Measurements from ENCODE around the gene ARHGAP22.

Gene ARHGAP22

DNA sequence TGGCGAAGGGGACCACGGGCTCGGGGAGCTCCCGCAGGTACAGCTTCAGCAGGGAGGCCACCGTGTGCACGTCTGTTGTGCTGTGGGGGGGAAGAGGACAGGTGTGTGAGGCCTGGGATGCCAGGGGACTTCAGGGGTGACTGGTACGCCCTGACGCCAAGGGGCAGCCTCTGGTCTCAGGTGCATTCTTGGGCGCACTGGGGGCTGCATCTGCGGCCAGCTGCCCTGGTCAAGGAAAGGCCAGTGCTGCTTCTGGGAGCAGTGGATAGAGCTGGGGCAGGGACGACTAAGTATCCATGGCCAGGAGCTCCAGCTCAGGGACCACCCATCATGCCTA, 149.8 kb downstream of the ARHGAP22 start:
- TF ChIP-seq GATA3 (IDR thresholded peaks at IDR 0.05; ENCODE audit: low read depth, low read length) (no peak), GATA2 (IDR thresholded peaks at IDR 0.05; ENCODE audit: low read depth, low read length) (no peak)

GRCh38 chr10:48454302-48455054, 150.4 kb downstream of the ARHGAP22 start:
- TF ChIP-seq GATA2 (IDR thresholded peaks at IDR 0.05; ENCODE audit: low read depth, low read length) (no peak), GATA3 (IDR thresholded peaks at IDR 0.05; ENCODE audit: low read depth, low read length) (no peak)

DNA sequence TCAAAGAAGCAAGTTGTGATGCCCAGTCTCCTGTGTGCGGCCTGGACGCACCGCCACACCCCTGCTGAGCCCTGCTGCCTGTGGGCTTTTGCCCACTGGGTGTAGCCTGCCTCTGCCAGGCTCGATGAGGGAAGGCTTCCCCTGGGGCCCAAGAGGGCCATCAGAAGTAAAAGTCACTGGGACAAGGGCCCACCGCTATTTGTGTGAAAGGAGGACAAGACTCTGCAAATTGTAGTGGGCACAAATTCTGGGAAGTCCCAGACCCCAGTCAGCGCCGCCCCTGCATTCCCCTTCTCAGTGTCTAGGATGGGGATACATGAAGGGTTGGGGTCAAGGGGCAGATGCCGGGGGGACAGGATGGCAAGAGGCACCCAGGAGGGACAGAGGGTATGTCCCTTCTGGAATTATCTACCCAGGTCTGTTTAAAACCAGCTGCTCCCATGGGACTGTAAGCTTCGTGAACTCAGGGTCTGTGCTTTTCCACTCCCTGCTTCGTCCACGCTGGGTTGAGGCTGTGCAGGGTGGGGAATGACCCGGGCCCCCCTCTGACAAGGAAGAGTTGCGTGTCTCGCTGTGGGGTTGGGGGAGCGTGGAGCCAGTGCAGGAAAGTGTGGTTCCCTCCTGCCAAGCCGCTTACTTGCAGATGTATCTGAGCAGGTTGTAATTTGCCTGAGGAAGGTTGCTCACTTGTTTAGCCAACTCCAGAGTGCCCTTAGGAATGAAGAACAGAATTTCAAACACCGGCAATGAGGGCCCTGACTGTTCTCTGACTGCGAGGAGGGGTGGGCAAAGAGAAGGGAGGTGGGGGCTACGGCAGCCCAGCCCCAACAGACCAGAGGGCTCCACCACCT, 151.2 kb downstream of the ARHGAP22 start:
- TF ChIP-seq GATA3 (IDR thresholded peaks at IDR 0.05; ENCODE audit: low read depth, low read length), result no peak
- no peak for TF ChIP-seq GATA2 (IDR thresholded peaks at IDR 0.05; ENCODE audit: low read depth, low read length)

- TF ChIP-seq GATA3 (IDR thresholded peaks at IDR 0.05; ENCODE audit: low read depth, low read length) (no peak), GATA2 (IDR thresholded peaks at IDR 0.05; ENCODE audit: low read depth, low read length) (no peak)
Measured at GRCh38 chr10:48452879-48453412, 151.9 kb downstream of the ARHGAP22 start.

DNA sequence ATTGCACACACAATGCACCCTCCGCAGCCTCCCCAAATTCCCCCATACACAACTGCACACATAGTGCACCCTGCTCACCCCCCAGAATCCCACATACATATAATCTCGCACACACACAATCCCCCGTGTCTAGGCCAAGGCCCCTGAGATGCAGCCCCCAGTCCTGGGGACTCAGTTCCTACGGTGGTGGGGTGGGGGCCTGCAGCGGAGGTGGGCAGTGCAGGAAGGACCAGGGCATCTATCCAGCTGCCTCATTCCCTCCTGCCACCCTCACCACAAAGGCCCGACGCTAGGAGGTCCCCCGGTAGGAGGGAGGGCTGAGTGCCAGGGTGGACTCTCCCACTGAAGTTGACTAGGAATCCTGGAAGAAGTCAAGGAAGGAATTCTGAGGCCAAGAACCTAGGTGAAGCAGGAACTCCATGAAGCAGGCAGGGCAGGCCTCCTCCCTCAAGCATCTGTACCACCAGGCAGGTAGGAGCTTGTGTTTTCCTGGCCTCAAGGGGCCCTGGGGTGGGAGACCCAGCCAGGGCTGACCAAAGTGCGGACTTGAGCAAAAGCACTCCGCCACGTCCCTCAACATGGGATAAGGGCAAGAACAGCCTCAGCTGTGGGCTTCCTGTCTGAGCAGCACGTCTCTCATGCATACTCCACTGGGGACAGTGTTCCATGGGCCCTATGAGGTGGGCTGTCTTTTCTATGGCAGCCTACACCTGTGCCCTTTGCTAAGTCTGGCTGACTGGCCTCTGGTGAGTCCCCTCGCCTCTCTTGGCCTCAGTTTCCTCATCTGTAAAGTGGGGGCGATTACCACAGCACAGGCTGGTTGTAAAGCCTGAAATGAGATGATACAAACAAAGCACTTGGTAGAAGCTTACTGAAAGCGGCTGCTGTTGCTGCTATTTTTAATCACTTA, 152.6 kb downstream of the ARHGAP22 start:
- no peak for TF ChIP-seq GATA3 (IDR thresholded peaks at IDR 0.05; ENCODE audit: low read depth, low read length)
- no peak for TF ChIP-seq GATA2 (IDR thresholded peaks at IDR 0.05; ENCODE audit: low read depth, low read length)

DNA sequence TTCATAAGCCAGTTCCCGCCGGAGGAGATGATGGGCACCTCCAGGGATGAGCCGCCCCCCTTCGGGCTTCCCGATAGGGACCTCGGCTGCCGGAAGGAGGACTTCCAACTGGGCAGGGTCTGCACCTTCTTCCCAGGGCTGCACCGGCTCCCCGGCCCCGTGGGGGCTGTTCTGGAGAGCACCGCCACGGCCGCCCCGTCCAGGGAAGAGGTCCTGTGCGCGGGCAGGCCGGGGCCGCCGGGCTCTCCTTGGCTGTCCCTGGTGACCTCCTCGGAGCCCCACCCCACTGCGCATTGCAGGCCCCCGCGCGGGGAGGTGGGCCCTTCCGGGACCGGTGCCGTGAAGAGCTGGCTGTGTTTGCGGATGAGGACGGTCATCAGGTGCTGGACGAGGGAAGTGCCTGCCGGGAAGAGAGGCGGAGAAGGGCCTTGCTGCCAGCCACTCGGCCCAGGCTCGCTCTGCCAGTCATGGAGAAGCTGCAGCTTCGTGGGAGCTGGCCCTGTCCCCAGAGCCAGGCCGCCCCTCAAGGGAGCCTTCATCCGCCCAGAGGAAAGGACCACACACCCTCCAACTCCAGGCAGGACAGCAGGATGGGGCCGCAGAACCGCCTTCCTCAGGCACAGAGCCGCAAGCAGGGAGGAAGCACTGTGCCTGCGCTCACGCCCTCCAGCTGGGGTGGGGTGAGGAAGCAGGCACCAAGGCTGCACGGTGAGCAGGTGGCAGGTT, 154.0 kb downstream of the ARHGAP22 start:
- no peak for TF ChIP-seq GATA2 (IDR thresholded peaks at IDR 0.05; ENCODE audit: low read depth, low read length)
- no peak for TF ChIP-seq GATA3 (IDR thresholded peaks at IDR 0.05; ENCODE audit: low read depth, low read length)

DNA sequence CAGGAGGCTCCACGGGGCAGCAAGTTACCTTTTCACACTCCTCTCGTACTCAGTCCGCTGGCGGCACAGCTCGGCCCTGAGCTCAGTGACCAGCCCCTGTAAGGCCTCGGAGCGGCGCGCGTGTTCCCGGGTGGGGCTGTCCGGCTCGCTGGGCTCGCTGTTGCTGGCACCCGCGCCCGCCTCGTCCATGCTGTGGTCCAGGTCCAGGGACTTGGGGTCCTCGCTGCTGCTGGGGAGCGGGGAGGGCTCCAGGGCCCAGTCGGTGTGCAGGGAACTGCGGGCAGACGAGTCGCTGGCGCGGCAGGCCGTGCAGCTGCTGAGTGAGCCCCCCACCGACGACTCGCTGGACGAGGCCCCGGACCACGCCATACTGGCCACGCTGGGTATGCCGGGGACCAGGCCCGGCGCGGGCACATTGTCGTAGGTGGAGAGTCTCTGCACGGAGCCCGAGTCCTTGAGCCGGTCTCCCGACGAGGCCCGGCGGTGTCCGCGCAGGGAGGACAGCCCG, 154.6 kb downstream of the ARHGAP22 start:
- TF ChIP-seq GATA2 (IDR thresholded peaks at IDR 0.05; ENCODE audit: low read depth, low read length) (no peak), GATA3 (IDR thresholded peaks at IDR 0.05; ENCODE audit: low read depth, low read length) (no peak)

- no peak for TF ChIP-seq GATA3 (IDR thresholded peaks at IDR 0.05; ENCODE audit: low read depth, low read length)
Measured at GRCh38 chr10:48449501-48450232, 155.2 kb downstream of the ARHGAP22 start.

GRCh38 chr10:48448796-48449195, 156.1 kb downstream of the ARHGAP22 start:
- TF ChIP-seq GATA3 (IDR thresholded peaks at IDR 0.05; ENCODE audit: low read depth, low read length), result no peak
- no peak for TF ChIP-seq GATA2 (IDR thresholded peaks at IDR 0.05; ENCODE audit: low read depth, low read length)

DNA sequence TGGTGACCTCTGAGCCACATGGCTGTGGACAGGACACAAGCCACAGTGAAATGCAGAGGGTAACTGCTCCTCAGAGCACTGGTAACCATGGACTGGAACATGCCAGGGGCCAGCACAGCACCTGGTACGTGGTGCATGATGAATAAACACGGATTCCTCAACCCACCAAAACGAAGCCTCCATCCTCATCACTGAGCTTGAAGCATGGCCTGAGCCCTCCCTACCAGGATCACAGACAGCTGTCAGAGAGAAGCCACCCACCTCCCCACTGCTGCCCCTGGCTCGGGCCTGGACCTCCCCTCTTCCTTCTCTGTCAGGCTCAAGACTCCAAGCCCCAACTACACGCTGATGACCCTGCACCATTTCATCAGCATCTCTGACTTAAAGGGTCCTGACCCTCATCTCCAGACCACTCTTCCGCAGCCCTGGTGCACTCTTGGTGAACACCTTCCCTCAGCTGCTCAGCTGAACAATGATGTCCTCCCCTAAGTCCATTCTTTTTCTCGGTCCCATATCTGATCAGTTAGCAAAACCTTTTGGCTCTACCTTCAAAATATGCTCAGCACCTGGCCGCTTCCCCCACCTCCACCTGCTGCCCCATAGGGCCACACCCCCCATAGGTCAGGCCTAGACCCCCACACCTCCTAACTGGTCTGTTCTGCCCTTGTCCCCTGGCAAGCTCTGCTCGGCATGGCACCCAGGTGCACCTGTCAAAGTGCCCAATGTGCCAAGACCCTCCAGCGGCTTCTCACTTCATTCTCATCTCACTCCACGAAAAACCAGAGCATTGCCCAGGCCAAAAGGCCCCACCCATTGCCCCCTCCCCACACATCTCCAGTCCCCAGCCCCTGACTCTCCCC, 157.3 kb downstream of the ARHGAP22 start:
- TF ChIP-seq GATA3 (IDR thresholded peaks at IDR 0.05; ENCODE audit: low read depth, low read length) (no peak), GATA2 (IDR thresholded peaks at IDR 0.05; ENCODE audit: low read depth, low read length) (no peak)

DNA sequence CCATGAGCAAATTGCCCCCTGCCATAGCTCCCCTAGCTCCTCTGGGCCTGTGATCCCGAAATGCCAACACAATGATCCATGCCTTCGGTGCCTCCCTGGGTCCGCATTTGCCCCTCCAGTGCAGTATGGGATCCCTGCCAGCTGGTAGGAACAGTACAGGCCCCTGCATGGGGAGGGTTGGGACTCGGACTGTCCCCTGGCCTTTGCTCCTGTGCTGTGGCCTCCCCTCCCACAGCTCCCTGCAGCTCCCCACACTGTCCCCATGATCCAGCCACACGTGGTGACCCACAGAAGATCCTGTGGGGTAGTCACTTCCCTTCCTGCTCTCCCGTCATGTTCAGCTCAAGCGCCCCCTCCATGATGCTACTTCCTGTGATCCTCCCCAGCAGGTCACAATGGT, 158.1 kb downstream of the ARHGAP22 start:
- TF ChIP-seq GATA2 (IDR thresholded peaks at IDR 0.05; ENCODE audit: low read depth, low read length) (no peak), GATA3 (IDR thresholded peaks at IDR 0.05; ENCODE audit: low read depth, low read length) (no peak)

- TF ChIP-seq GATA3 (IDR thresholded peaks at IDR 0.05; ENCODE audit: low read depth, low read length) (no peak), GATA2 (IDR thresholded peaks at IDR 0.05; ENCODE audit: low read depth, low read length) (no peak)
Measured at GRCh38 chr10:48445932-48446331, 158.9 kb downstream of the ARHGAP22 start.
